ENCODE measurements around the gene RASSF8. TPM values are rescaled to one million over a fixed set of nuclear protein-coding genes. Genes with fewer than 3 reads are reported as not detected.

RASSF8 gene
- total and polyA plus RNA-seq, 9 of the 15 experiments (the other 6 are each of a cell fraction or from before 2014, with no cell fraction given) = 0.01 to 0.36 (median 0.12) TPM; not detected in 1

DNA sequence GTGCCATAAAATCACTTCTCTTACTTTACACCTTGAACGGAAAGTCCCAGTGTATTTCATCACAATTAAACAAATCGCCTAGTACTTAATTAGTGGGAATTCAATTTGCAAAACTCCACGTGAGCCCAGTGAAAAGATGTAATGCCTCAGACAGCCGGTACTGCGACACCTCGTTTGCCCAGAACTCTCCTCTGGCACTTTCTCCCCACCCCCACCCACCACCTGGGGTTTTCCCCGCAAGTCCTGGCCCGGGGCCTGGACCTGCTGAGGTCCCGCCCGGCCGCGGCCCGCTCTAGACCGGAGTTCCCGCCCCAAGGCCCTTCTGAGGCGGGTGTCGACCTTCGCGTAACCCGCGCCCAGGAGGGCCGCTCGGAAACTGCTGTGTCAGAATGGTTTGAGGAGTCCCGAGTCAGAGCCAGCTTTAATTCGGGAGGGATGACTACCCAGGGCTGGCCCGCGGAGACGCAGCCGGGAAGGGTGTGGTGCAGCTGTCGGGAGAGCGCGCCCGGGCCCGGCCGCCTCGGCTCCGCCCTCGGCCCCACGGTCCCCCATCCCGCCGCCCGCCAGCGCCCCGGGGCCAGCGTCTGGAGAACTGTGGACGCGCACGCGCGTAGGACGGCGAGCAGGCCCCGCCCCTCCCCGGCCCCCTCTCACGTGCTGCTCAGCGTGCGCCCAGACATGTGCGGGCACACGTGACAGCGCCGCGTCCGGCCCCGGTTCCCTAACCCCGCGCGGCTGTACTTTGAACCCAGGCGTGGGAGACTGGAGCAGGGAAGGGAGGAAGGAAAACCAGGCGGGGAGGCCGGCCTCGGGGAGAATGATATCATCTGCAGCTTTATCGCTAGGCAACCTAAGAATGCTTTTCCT lies 155.6 kb downstream of the RASSF8 start (continued):
- TF ChIP-seq, protein P1, sequence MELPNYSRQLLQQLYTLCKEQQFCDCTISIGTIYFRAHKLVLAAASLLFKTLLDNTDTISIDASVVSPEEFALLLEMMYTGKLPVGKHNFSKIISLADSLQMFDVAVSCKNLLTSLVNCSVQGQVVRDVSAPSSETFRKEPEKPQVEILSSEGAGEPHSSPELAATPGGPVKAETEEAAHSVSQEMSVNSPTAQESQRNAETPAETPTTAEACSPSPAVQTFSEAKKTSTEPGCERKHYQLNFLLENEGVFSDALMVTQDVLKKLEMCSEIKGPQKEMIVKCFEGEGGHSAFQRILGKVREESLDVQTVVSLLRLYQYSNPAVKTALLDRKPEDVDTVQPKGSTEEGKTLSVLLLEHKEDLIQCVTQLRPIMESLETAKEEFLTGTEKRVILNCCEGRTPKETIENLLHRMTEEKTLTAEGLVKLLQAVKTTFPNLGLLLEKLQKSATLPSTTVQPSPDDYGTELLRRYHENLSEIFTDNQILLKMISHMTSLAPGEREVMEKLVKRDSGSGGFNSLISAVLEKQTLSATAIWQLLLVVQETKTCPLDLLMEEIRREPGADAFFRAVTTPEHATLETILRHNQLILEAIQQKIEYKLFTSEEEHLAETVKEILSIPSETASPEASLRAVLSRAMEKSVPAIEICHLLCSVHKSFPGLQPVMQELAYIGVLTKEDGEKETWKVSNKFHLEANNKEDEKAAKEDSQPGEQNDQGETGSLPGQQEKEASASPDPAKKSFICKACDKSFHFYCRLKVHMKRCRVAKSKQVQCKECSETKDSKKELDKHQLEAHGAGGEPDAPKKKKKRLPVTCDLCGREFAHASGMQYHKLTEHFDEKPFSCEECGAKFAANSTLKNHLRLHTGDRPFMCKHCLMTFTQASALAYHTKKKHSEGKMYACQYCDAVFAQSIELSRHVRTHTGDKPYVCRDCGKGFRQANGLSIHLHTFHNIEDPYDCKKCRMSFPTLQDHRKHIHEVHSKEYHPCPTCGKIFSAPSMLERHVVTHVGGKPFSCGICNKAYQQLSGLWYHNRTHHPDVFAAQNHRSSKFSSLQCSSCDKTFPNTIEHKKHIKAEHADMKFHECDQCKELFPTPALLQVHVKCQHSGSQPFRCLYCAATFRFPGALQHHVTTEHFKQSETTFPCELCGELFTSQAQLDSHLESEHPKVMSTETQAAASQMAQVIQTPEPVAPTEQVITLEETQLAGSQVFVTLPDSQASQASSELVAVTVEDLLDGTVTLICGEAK (IDR thresholded peaks at IDR 0.05) = peak; percentile 54; the same call in 1 of the 2 replicates
- TF ChIP-seq, protein P1 (CRISPR knock-in tag; IDR thresholded peaks at IDR 0.05) = 0 out of 2 replicates have a peak, but pooled peaks have one; percentile 49
- TF ChIP-seq L3MBTL2 (IDR thresholded peaks at IDR 0.05) (peak; percentile 82), ZNF561 (CRISPR knock-in tag; conservative IDR thresholded peaks at IDR 0.05) (no peak), HEY1 (CRISPR knock-in tag; IDR thresholded peaks at IDR 0.05; ENCODE audit: borderline replicate concordance) (no peak), GABPB1 (CRISPR knock-in tag; IDR thresholded peaks at IDR 0.05) (no peak), TCF7L2 (IDR thresholded peaks at IDR 0.05; ENCODE audit: low read depth, low read length) (no peak), RBM22 (IDR thresholded peaks at IDR 0.05; ENCODE audit: low read depth, low read length, poor library complexity, severe bottlenecking) (no peak), RBM17 (IDR thresholded peaks at IDR 0.05; ENCODE audit: borderline replicate concordance, low read depth, low read length) (no peak)
- TF ChIP-seq, protein P2, sequence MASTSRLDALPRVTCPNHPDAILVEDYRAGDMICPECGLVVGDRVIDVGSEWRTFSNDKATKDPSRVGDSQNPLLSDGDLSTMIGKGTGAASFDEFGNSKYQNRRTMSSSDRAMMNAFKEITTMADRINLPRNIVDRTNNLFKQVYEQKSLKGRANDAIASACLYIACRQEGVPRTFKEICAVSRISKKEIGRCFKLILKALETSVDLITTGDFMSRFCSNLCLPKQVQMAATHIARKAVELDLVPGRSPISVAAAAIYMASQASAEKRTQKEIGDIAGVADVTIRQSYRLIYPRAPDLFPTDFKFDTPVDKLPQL (IDR thresholded peaks at IDR 0.05; ENCODE audit: extremely low read depth, insufficient read length) = no peak
- TF ChIP-seq, protein P3, sequence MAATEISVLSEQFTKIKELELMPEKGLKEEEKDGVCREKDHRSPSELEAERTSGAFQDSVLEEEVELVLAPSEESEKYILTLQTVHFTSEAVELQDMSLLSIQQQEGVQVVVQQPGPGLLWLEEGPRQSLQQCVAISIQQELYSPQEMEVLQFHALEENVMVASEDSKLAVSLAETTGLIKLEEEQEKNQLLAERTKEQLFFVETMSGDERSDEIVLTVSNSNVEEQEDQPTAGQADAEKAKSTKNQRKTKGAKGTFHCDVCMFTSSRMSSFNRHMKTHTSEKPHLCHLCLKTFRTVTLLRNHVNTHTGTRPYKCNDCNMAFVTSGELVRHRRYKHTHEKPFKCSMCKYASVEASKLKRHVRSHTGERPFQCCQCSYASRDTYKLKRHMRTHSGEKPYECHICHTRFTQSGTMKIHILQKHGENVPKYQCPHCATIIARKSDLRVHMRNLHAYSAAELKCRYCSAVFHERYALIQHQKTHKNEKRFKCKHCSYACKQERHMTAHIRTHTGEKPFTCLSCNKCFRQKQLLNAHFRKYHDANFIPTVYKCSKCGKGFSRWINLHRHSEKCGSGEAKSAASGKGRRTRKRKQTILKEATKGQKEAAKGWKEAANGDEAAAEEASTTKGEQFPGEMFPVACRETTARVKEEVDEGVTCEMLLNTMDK (IDR thresholded peaks at IDR 0.05; ENCODE audit: borderline replicate concordance, insufficient read depth, low read depth, low read length, poor library complexity, severe bottlenecking) = no peak
- TF ChIP-seq, protein P4, sequence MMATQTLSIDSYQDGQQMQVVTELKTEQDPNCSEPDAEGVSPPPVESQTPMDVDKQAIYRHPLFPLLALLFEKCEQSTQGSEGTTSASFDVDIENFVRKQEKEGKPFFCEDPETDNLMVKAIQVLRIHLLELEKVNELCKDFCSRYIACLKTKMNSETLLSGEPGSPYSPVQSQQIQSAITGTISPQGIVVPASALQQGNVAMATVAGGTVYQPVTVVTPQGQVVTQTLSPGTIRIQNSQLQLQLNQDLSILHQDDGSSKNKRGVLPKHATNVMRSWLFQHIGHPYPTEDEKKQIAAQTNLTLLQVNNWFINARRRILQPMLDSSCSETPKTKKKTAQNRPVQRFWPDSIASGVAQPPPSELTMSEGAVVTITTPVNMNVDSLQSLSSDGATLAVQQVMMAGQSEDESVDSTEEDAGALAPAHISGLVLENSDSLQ (IDR thresholded peaks at IDR 0.05) = no peak
